HG02981 (cell line): ENCODE measurements around the gene MISP3.

Experiments
- ATAC-seq: cut with Tn5 transposase; IDR thresholded peaks from one replicate; pipeline ENCODE4 v1.9.1; 2021; ENCODE audit warnings: mild to moderate bottlenecking, moderate library complexity; ENCODE audit not compliant: unreplicated experiment

MISP3 gene

GRCh38 chr19:14078411-14078810, 5.8 kb downstream of the MISP3 start:
- ATAC-seq, result no peak

- ATAC-seq, result peak; percentile 77
Observed at GRCh38 chr19:14080887-14081796, 8.6 kb downstream of the MISP3 start.

GRCh38 chr19:14081797-14082674, 9.4 kb downstream of the MISP3 start:
- no peak for ATAC-seq

GRCh38 chr19:14082675-14082960, 10.0 kb downstream of the MISP3 start:
- ATAC-seq, result no peak

- no peak for ATAC-seq
Observed at GRCh38 chr19:14085309-14085995, 12.9 kb downstream of the MISP3 start, which contains the start of gene C19orf67. Gene C19orf67 (minus strand): TSS chr19:14085783. CDS start chr19:14085627, 156 bp downstream.

GRCh38 chr19:14086098-14086497, 13.5 kb downstream of the MISP3 start:
- no peak for ATAC-seq

- no peak for ATAC-seq
Observed at GRCh38 chr19:14088634-14089411, 16.2 kb downstream of the MISP3 start.

GRCh38 chr19:14089412-14089661, 16.8 kb downstream of the MISP3 start:
- no peak for ATAC-seq

GRCh38 chr19:14089662-14090508, 17.3 kb downstream of the MISP3 start:
- no peak for ATAC-seq

GRCh38 chr19:14090509-14091080, 18.0 kb downstream of the MISP3 start, which contains the start of gene SAMD1:
Gene SAMD1 (minus strand): TSS chr19:14090751.
- ATAC-seq, result peak; percentile 36

- ATAC-seq, result peak; percentile 47
Observed at GRCh38 chr19:14091081-14091812, 18.7 kb downstream of the MISP3 start.

GRCh38 chr19:14091813-14092462, 19.4 kb downstream of the MISP3 start:
- ATAC-seq, result no peak

- no peak for ATAC-seq
Observed at GRCh38 chr19:14093117-14093823, 20.7 kb downstream of the MISP3 start.

- ATAC-seq, result no peak
Observed at GRCh38 chr19:14094854-14095253, 22.3 kb downstream of the MISP3 start.

GRCh38 chr19:14096272-14096992, 23.8 kb downstream of the MISP3 start:
- ATAC-seq, result no peak

GRCh38 chr19:14097532-14098151, 25.1 kb downstream of the MISP3 start:
- ATAC-seq, result no peak
